GM18867 (cell line): ENCODE results near the gene GRIK2.

Source experiments
- ATAC-seq: cut with Tn5 transposase; IDR thresholded peaks from one replicate; pipeline ENCODE4 v1.9.1; 2021; ENCODE audit warnings: mild to moderate bottlenecking, moderate library complexity; ENCODE audit not compliant: unreplicated experiment

Gene GRIK2

GRCh38 chr6:101399616-101400162, 6.2 kb downstream of the GRIK2 start:
- no peak for ATAC-seq

- ATAC-seq, result no peak
Measured at GRCh38 chr6:101400326-101401135, 7.0 kb downstream of the GRIK2 start.

GRCh38 chr6:101401171-101401570, 7.7 kb downstream of the GRIK2 start:
- ATAC-seq, result no peak

GRCh38 chr6:101401792-101402621, 8.5 kb downstream of the GRIK2 start:
- ATAC-seq, result no peak

- ATAC-seq, result no peak
Measured at GRCh38 chr6:101402622-101403031, 9.1 kb downstream of the GRIK2 start.

- ATAC-seq, result no peak
Measured at GRCh38 chr6:101403216-101403945, 9.9 kb downstream of the GRIK2 start.

GRCh38 chr6:101404775-101405174, 11.3 kb downstream of the GRIK2 start:
- ATAC-seq, result no peak

GRCh38 chr6:101413773-101414172, 20.3 kb downstream of the GRIK2 start:
- no peak for ATAC-seq

GRCh38 chr6:101417900-101418299, 24.4 kb downstream of the GRIK2 start:
- ATAC-seq, result no peak

- ATAC-seq, result no peak
Measured at GRCh38 chr6:101422251-101422650, 28.7 kb downstream of the GRIK2 start.

GRCh38 chr6:101422811-101423210, 29.3 kb downstream of the GRIK2 start:
- ATAC-seq, result no peak

GRCh38 chr6:101429270-101429669, 35.8 kb downstream of the GRIK2 start:
- no peak for ATAC-seq

- no peak for ATAC-seq
Measured at GRCh38 chr6:101429845-101430244, 36.3 kb downstream of the GRIK2 start.

- no peak for ATAC-seq
Measured at GRCh38 chr6:101433141-101433540, 39.6 kb downstream of the GRIK2 start.

GRCh38 chr6:101434601-101435000, 41.1 kb downstream of the GRIK2 start:
- ATAC-seq, result no peak

GRCh38 chr6:101435038-101435437, 41.5 kb downstream of the GRIK2 start:
- no peak for ATAC-seq

GRCh38 chr6:101439790-101440189, 46.3 kb downstream of the GRIK2 start:
- ATAC-seq, result no peak

- ATAC-seq, result no peak
Measured at GRCh38 chr6:101443315-101443714, 49.8 kb downstream of the GRIK2 start.

- no peak for ATAC-seq
Measured at GRCh38 chr6:101444717-101445116, 51.2 kb downstream of the GRIK2 start.

GRCh38 chr6:101445527-101445926, 52.0 kb downstream of the GRIK2 start:
- no peak for ATAC-seq

- ATAC-seq, result no peak
Measured at GRCh38 chr6:101450901-101451300, 57.4 kb downstream of the GRIK2 start.
